ENCODE results near the gene KEL.

DNA sequence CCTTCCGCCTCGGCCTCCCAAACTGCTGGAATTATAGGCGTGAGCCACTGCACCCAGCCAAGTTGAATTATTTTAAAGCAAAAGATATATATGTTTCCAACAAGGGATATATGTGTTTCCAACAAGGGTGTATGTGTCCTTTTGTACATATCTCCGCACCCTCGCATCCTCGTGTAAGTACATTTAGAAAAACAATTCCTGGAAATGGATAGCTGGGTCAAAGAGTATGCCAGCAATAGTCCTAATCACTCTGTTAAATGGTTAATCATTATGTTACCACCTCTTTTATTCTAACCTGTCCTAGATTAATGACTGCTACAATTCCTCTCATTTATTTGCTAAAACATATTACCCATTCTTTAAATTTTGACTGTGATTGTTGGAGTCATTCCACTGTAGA is 36.8 kb upstream of the KEL start:
- TF ChIP-seq, protein P1, sequence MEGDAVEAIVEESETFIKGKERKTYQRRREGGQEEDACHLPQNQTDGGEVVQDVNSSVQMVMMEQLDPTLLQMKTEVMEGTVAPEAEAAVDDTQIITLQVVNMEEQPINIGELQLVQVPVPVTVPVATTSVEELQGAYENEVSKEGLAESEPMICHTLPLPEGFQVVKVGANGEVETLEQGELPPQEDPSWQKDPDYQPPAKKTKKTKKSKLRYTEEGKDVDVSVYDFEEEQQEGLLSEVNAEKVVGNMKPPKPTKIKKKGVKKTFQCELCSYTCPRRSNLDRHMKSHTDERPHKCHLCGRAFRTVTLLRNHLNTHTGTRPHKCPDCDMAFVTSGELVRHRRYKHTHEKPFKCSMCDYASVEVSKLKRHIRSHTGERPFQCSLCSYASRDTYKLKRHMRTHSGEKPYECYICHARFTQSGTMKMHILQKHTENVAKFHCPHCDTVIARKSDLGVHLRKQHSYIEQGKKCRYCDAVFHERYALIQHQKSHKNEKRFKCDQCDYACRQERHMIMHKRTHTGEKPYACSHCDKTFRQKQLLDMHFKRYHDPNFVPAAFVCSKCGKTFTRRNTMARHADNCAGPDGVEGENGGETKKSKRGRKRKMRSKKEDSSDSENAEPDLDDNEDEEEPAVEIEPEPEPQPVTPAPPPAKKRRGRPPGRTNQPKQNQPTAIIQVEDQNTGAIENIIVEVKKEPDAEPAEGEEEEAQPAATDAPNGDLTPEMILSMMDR (IDR thresholded peaks at IDR 0.05; ENCODE audit: low read length), result no peak
- no peak for TF ChIP-seq EZH2phosphoT487 (IDR thresholded peaks at IDR 0.05; ENCODE audit: low read length)
- TF ChIP-seq EZH2 (optimal IDR thresholded peaks at IDR 0.05; ENCODE audit: low read depth, low read length), result no peak
